Peyer's patch (tissue), 4 donors: Measurements from ENCODE around the gene PLA2G4B. TPM values are rescaled to one million over a fixed set of nuclear protein-coding genes. Genes with fewer than 3 reads are reported as not detected.
A peak's percentile ranks its signal among the peaks of the same experiment; 100 is the strongest.

Experiments used
- DNase-seq, 3 donors: peaks; one replicate each; pipeline ENCODE4 v3.0.0-alpha.2; 2017 to 2019
- H3K27ac ChIP-seq, 4 donors: fragments of 200-600 bp; sonication (generic); one replicate each; pipeline ENCODE4 v1.5.1; 2016 to 2019
- H3K27me3 ChIP-seq, 2 donors: fragments of 200-600 bp; sonication (generic); one replicate each; pipeline ENCODE4 v1.5.1; 2019
- H3K36me3 ChIP-seq, 3 donors: fragments of 200-600 bp; sonication (generic); one replicate each; pipeline ENCODE4 v1.5.1; 2016 to 2019
- H3K4me1 ChIP-seq, 4 donors: fragments of 200-600 bp; sonication (generic); one replicate each; pipeline ENCODE4 v1.5.1; 2016 to 2019
- H3K4me3 ChIP-seq, 4 donors: fragments of 200-600 bp; sonication (generic); 1 replicate in 3 of 4; 2 replicates in 1 of 4; pipeline ENCODE4 v1.5.1; 2016 to 2019; ENCODE audit warnings: mild to moderate bottlenecking in 1 of 4
- H3K9me3 ChIP-seq, 4 donors: fragments of 200-600 bp; sonication (generic); one replicate each; pipeline ENCODE4 v1.5.1; 2016 to 2019; ENCODE audit warnings: mild to moderate bottlenecking in 1 of 4
- POLR2A ChIP-seq, 2 donors: fragments of 450-650 bp; IDR thresholded peaks; one replicate each; pipeline ENCODE4 v1.5.1; 2017; ENCODE audit warnings: antibody characterized with exemption in 2 of 2, mild to moderate bottlenecking in 2 of 2, moderate library complexity in 2 of 2
- total RNA-seq, 4 donors: library from RNA; depleted of rRNA; stranded (reverse); fragments of >200 nt; gene quantifications; one replicate each; pipeline ENCODE4 v1.1.0, GENCODE V29; 2016
- TF ChIP-seq, protein P1 (sequence below), 6 experiments: fragments of 450-650 bp in 4 of 6; fragments of 200-600 bp in 2 of 6; sonication (generic) in 1 of 6; IDR thresholded peaks; one replicate each; pipeline ENCODE4 v1.5.1; 2017 to 2019; ENCODE audit warnings: antibody characterized with exemption in 6 of 6, mild to moderate bottlenecking in 3 of 6, moderate library complexity in 1 of 6

The PLA2G4B gene
- total RNA-seq, 4 donors from 2014 or later, result 7.2 to 15.3 (median 13.3) TPM

- Histone ChIP-seq H3K4me1 (no peaks in the 10 kb centered on the region), H3K4me3 (no peak overlapping the region), H3K36me3 (no peaks in the 10 kb centered on the region), H3K27me3 (no peaks in the 10 kb centered on the region), H3K27ac (no peak overlapping the region), H3K9me3 (no peaks in the 10 kb centered on the region)
- no peak for DNase-seq
- TF ChIP-seq, protein P1, sequence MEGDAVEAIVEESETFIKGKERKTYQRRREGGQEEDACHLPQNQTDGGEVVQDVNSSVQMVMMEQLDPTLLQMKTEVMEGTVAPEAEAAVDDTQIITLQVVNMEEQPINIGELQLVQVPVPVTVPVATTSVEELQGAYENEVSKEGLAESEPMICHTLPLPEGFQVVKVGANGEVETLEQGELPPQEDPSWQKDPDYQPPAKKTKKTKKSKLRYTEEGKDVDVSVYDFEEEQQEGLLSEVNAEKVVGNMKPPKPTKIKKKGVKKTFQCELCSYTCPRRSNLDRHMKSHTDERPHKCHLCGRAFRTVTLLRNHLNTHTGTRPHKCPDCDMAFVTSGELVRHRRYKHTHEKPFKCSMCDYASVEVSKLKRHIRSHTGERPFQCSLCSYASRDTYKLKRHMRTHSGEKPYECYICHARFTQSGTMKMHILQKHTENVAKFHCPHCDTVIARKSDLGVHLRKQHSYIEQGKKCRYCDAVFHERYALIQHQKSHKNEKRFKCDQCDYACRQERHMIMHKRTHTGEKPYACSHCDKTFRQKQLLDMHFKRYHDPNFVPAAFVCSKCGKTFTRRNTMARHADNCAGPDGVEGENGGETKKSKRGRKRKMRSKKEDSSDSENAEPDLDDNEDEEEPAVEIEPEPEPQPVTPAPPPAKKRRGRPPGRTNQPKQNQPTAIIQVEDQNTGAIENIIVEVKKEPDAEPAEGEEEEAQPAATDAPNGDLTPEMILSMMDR (IDR thresholded peaks at IDR 0.05), result no peak
- no peak for TF ChIP-seq POLR2A (IDR thresholded peaks at IDR 0.05)
Measured at GRCh38 chr15:41858756-41859155, 20.1 kb downstream of the PLA2G4B start.

DNA sequence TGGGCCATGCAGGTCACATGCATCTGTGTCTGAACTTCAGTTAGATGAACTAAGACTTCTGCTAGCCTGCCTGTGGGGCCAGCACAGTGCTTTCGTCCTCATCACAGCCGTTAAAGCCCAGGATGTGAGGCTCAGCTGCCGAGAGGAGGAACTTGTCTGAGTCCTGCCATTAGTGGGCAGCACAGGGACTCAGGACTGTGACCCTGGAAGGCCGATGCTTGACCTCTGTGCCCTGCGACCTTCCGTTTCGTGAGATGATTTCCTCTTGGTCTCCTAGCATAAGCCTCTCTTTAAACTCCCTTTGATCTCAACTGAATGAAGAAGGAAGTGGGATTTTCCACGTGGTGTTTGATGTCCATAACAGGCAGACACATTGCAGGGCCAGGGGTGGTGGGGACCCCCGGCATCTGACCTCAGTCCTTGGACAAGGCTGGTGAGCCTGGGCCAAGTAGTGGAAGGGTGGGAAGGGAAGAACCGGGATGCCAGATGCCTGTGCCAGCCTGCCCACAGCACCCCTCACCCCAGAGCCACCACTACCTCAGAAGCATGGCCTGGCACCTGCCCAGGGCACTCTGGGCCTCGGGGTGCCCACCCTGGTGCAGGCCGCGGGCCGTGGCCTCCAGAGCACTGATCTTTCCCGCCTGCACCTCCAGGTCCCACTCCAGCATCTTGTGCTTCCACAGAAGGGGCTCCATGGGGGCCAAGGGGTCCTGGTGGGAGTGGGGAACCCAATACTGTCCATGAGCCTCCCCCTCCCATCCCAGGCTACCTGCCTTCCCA lies 21.6 kb downstream of the PLA2G4B start:
- TF ChIP-seq, protein P1 (IDR thresholded peaks at IDR 0.05), result no peak
- no peak for TF ChIP-seq POLR2A (IDR thresholded peaks at IDR 0.05)
- no peaks in the 10 kb centered on the region for H3K36me3 ChIP-seq
- no peaks in the 10 kb centered on the region for H3K4me1 ChIP-seq
- H3K27ac ChIP-seq, result no peak overlapping the region
- no peak overlapping the region for H3K4me3 ChIP-seq
- no peaks in the 10 kb centered on the region for H3K27me3 ChIP-seq
- H3K9me3 ChIP-seq, result no peaks in the 10 kb centered on the region
- DNase-seq, result no peak

- no peaks in the 10 kb centered on the region for H3K36me3 ChIP-seq
- TF ChIP-seq POLR2A (IDR thresholded peaks at IDR 0.05), result no peak
- TF ChIP-seq, protein P1 (IDR thresholded peaks at IDR 0.05), result no peak
Measured at GRCh38 chr15:41861736-41862356, 23.2 kb downstream of the PLA2G4B start.

GRCh38 chr15:41862515-41863116 lies 24.0 kb downstream of the PLA2G4B start:
- Histone ChIP-seq H3K36me3 (no peaks in the 10 kb centered on the region), H3K27ac (no peak overlapping the region), H3K4me3 (no peak overlapping the region), H3K9me3 (no peaks in the 10 kb centered on the region), H3K4me1 (no peaks in the 10 kb centered on the region), H3K27me3 (no peaks in the 10 kb centered on the region)
- peak in 2 of 3 donors; percentile 59 to 66 for DNase-seq
- TF ChIP-seq POLR2A (IDR thresholded peaks at IDR 0.05), result no peak
- TF ChIP-seq, protein P1 (IDR thresholded peaks at IDR 0.05), result no peak

More at GRCh38 chr15:41861736-41862356, 23.2 kb downstream of the PLA2G4B start:
- Histone ChIP-seq H3K9me3 (no peaks in the 10 kb centered on the region), H3K4me3 (no peak overlapping the region), H3K4me1 (no peaks in the 10 kb centered on the region), H3K27me3 (no peaks in the 10 kb centered on the region), H3K27ac (no peak overlapping the region)
- no peak for DNase-seq

- H3K4me1 ChIP-seq, result no peaks in the 10 kb centered on the region
- H3K4me3 ChIP-seq, result no peak overlapping the region
- DNase-seq, result no peak
- TF ChIP-seq, protein P1 (IDR thresholded peaks at IDR 0.05), result no peak
- no peak for TF ChIP-seq POLR2A (IDR thresholded peaks at IDR 0.05)
- H3K36me3 ChIP-seq, result no peaks in the 10 kb centered on the region
- H3K27me3 ChIP-seq, result no peaks in the 10 kb centered on the region
- H3K9me3 ChIP-seq, result no peaks in the 10 kb centered on the region
- H3K27ac ChIP-seq, result no peak overlapping the region
Measured at GRCh38 chr15:41865490-41866055, 26.9 kb downstream of the PLA2G4B start.
